ENCODE data around the gene PISD. TPM values are rescaled to one million over a fixed set of nuclear protein-coding genes. Genes with fewer than 3 reads are reported as not detected.
"Not testable (repeated sequence)": the region's sequence is repeated elsewhere in the genome, so short reads cannot be mapped to it uniquely, and the experiment has no call there.

The PISD gene
- total RNA-seq, 1 donor from 2014 or later = 51.2 TPM

- Histone ChIP-seq H3K27ac (peak overlapping the region; percentile 68), H3K9me3 (no peaks in the 10 kb centered on the region), H3K4me3 (no peak overlapping the region), H3K27me3 (no peaks in the 10 kb centered on the region), H3K4me1 (no peaks in the 10 kb centered on the region), H3K36me3 (no peaks in the 10 kb centered on the region)
- TF ChIP-seq, protein P1, sequence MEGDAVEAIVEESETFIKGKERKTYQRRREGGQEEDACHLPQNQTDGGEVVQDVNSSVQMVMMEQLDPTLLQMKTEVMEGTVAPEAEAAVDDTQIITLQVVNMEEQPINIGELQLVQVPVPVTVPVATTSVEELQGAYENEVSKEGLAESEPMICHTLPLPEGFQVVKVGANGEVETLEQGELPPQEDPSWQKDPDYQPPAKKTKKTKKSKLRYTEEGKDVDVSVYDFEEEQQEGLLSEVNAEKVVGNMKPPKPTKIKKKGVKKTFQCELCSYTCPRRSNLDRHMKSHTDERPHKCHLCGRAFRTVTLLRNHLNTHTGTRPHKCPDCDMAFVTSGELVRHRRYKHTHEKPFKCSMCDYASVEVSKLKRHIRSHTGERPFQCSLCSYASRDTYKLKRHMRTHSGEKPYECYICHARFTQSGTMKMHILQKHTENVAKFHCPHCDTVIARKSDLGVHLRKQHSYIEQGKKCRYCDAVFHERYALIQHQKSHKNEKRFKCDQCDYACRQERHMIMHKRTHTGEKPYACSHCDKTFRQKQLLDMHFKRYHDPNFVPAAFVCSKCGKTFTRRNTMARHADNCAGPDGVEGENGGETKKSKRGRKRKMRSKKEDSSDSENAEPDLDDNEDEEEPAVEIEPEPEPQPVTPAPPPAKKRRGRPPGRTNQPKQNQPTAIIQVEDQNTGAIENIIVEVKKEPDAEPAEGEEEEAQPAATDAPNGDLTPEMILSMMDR (IDR thresholded peaks at IDR 0.05) = no peak
- DNase-seq = no peak
- ATAC-seq = no peak
- intact Hi-C loops (cut with DNase I) = no loop called here
These were observed 58.9 kb downstream of the PISD start for GRCh38 chr22:31603081-31603525.

GRCh38 chr22:31602259-31602952, 59.6 kb downstream of the PISD start:
- DNase-seq (no peak), ATAC-seq (peak; percentile 74)

GRCh38 chr22:31595271-31595670, 66.7 kb downstream of the PISD start:
- ATAC-seq (no peak), DNase-seq (no peak)
- no peaks in the 10 kb centered on the region for H3K9me3 ChIP-seq
- no peak overlapping the region for H3K4me3 ChIP-seq
- TF ChIP-seq, protein P1 (IDR thresholded peaks at IDR 0.05) = no peak
- H3K36me3 ChIP-seq = no peaks in the 10 kb centered on the region
- H3K4me1 ChIP-seq = no peaks in the 10 kb centered on the region
- no peak overlapping the region for H3K27ac ChIP-seq
- intact Hi-C loops (cut with DNase I) = no loop called here
- no peaks in the 10 kb centered on the region for H3K27me3 ChIP-seq

More at GRCh38 chr22:31602259-31602952, 59.6 kb downstream of the PISD start:
- TF ChIP-seq, protein P1 (IDR thresholded peaks at IDR 0.05) = no peak
- intact Hi-C loops (cut with DNase I) = no loop called here
- Histone ChIP-seq H3K27me3 (no peaks in the 10 kb centered on the region), H3K4me3 (no peak overlapping the region), H3K36me3 (no peaks in the 10 kb centered on the region), H3K9me3 (no peaks in the 10 kb centered on the region), H3K27ac (peak overlapping the region; percentile 68), H3K4me1 (no peaks in the 10 kb centered on the region)

GRCh38 chr22:31590161-31590560, 71.9 kb downstream of the PISD start:
- not testable (repeated sequence) for H3K4me3 ChIP-seq, H3K9me3 ChIP-seq

GRCh38 chr22:31588970-31589675, 72.9 kb downstream of the PISD start:
- DNase-seq = no peak
- peaks cover 22% of the 10 kb centered on the region for H3K4me1 ChIP-seq
- H3K36me3 ChIP-seq = peaks cover 24% of the 10 kb centered on the region
- TF ChIP-seq, protein P1 (IDR thresholded peaks at IDR 0.05) = no peak
- intact Hi-C loops (cut with DNase I) = no loop called here
- H3K9me3 ChIP-seq = no peaks in the 10 kb centered on the region
- no peak overlapping the region for H3K27ac ChIP-seq
- H3K4me3 ChIP-seq = no peak overlapping the region
- no peaks in the 10 kb centered on the region for H3K27me3 ChIP-seq
- no peak for ATAC-seq

More at GRCh38 chr22:31590161-31590560, 71.9 kb downstream of the PISD start:
- ATAC-seq; H3K27me3 ChIP-seq; intact Hi-C loops (cut with DNase I); DNase-seq; H3K27ac ChIP-seq: not testable (repeated sequence)
- Histone ChIP-seq H3K36me3 (peaks cover 20% of the 10 kb centered on the region), H3K4me1 (peaks cover 14% of the 10 kb centered on the region)
